Panc1 (cell line): Measurements from ENCODE around the gene INO80. TPM values are rescaled to one million over a fixed set of nuclear protein-coding genes. Genes with fewer than 3 reads are reported as not detected.

Experiments
- ATAC-seq: fragments of 200-7000 bp; cut with Tn5 transposase; 2 replicates; pipeline ENCODE4 v1.9.1; 2020; ENCODE audit warnings: mild to moderate bottlenecking, moderate library complexity
- BruUV-seq: library from RNA; stranded (reverse); fragments of 400-500 nt; replicated peaks from 2 replicates; lab custom pipeline; 2021; lab: Mats Ljungman, UMichigan
- CTCF ChIA-PET: fragments of 300-600 bp; sonication (Branson Sonifier 250); formaldehyde crosslinking; loops from one replicate; lab custom pipeline; 2022; ENCODE audit warnings: antibody characterized with exemption; lab: Charles Lee
- POLR2A ChIA-PET: fragments of 300-600 bp; sonication (Branson Sonifier 250); formaldehyde crosslinking; loops from one replicate; lab custom pipeline; 2022; ENCODE audit warnings: antibody characterized with exemption; lab: Charles Lee
- DNase-seq: peaks from one replicate; pipeline ENCODE4 v3.0.0-alpha.2; 2010; ENCODE audit warnings: low read depth, low spot score
- H3K27ac ChIP-seq: 2 replicates; pipeline ENCODE4 v1.5.1; 2011; ENCODE audit warnings: mild to moderate bottlenecking, low read length, inconsistent platforms
- H3K27me3 ChIP-seq: fragments of 200-500 bp; sonication (Bioruptor generic); 2 replicates; pipeline ENCODE4 v1.6.0; 2014; ENCODE audit warnings: low read length, inconsistent platforms; ENCODE audit not compliant: control insufficient read depth, insufficient read depth
- H3K36me3 ChIP-seq: fragments of 200-500 bp; sonication (Bioruptor generic); 2 replicates; pipeline ENCODE4 v1.5.1; 2014; ENCODE audit warnings: inconsistent platforms, mild to moderate bottlenecking, low read length, moderate library complexity; ENCODE audit not compliant: control insufficient read depth, insufficient read depth
- H3K4me1 ChIP-seq: 2 replicates; pipeline ENCODE4 v1.5.1; 2011; ENCODE audit warnings: inconsistent platforms, mild to moderate bottlenecking, low read length, moderate library complexity; ENCODE audit not compliant: control insufficient read depth, insufficient read depth
- H3K4me3 ChIP-seq, 2 experiments: 2 replicates each; pipeline ENCODE4 v1.5.1; 2011 to 2012; ENCODE audit warnings: low read depth in 2 of 2, low read length in 2 of 2, mild to moderate bottlenecking in 2 of 2, inconsistent platforms in 1 of 2, moderate library complexity in 1 of 2
- H3K9me3 ChIP-seq: fragments of 200-500 bp; sonication (Bioruptor generic); 2 replicates; pipeline ENCODE4 v1.5.1; 2014; ENCODE audit warnings: low read depth, mild to moderate bottlenecking, inconsistent platforms, low read length, moderate library complexity; ENCODE audit not compliant: control insufficient read depth, insufficient read depth
- POLR2AphosphoS5 ChIP-seq: IDR thresholded peaks from 2 replicates; pipeline ENCODE4 v1.6.1; 2012; ENCODE audit warnings: mild to moderate bottlenecking, low read depth, low read length, moderate library complexity
- SIN3A ChIP-seq: IDR thresholded peaks from 2 replicates; pipeline ENCODE4 v1.6.1; 2012; ENCODE audit warnings: low read depth, mild to moderate bottlenecking, low read length, moderate library complexity, borderline replicate concordance; ENCODE audit not compliant: insufficient read depth
- TCF7L2 ChIP-seq: IDR thresholded peaks from 2 replicates; pipeline ENCODE4 v1.6.1; 2011; ENCODE audit warnings: mild to moderate bottlenecking, low read depth, low read length, inconsistent platforms
- in situ Hi-C: cut with HindIII; loops from 2 replicates; pipeline ENCODE4 v1.10.0; 2016; ENCODE audit warnings: low sequenced_read_pairs, low pct_unique_long_range_greater_than_20kb
- intact Hi-C: fragments of 100-400 bp; cut with micrococcal nuclease; formaldehyde crosslinking; loops from one replicate; pipeline ENCODE4 v1.10.0; 2022; ENCODE audit not compliant: unreplicated experiment
- total RNA-seq: library from RNA; stranded (reverse); gene quantifications from one replicate; pipeline ENCODE4 v1.2.1, GENCODE V29; 2021; ENCODE audit not compliant: unreplicated experiment
- TF ChIP-seq, protein P1 (sequence below): fragments of 450-650 bp; IDR thresholded peaks from 2 replicates; pipeline ENCODE4 v1.5.1; 2017; ENCODE audit warnings: mild to moderate bottlenecking
- TF ChIP-seq, protein P2 (sequence below), 2 experiments: IDR thresholded peaks; 2 replicates each; pipeline ENCODE4 v1.6.1; 2011 to 2012; ENCODE audit warnings: low read depth in 2 of 2, control low read depth in 1 of 2, low read length in 1 of 2, mild to moderate bottlenecking in 1 of 2, moderate library complexity in 1 of 2; ENCODE audit not compliant: insufficient read depth in 1 of 2

The INO80 gene
- total RNA-seq, 1 experiment from 2014 or later = 26.2 TPM

DNA sequence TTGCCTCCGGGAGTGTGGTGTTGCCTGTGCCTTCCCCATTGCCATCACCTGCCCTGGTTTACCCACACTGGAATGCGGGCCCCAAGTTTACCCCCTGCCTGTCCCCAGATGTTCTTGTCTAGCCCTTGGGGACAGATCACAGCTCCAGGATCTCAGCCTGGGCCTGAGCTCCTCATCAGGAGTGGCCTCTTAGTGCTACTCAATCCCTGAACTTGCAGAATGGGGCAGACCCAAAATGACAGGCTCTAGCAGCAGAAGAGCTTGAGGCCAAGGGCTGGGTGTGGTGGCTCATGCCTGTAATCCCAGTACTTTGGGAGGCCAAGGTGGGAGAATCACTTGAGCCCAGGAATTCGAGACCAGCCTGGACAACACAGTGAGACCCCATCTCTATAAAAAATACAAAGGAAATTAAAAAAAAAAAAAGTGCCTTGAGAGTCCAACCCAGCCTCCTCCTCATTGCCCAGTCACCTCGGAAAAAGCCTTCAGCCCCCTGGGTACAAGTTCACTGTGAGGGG, 159.0 kb downstream of the INO80 start:
- ATAC-seq (no peak), DNase-seq (no peak)
- H3K4me3 ChIP-seq = 0 out of 4 replicates have a peak overlapping the region, but pooled peaks of 1 of the 2 experiments have one; percentile 11
- CTCF ChIA-PET = interaction anchor here (0.7 kb wide), 1 partner anchor 15 kb away, joined by 3 read pairs; no protein-coding TSS in a partner anchor
- H3K36me3 ChIP-seq = peaks cover 2% of the 10 kb centered on the region; the same call in 1 of the 2 replicates
- BruUV-seq = no TSS peak
- H3K9me3 ChIP-seq = no peaks in the 10 kb centered on the region
- intact Hi-C loops = no loop called here
- peaks cover 10% of the 10 kb centered on the region for H3K4me1 ChIP-seq
- no peak overlapping the region for H3K27ac ChIP-seq
- TF ChIP-seq TCF7L2 (no peak), SIN3A (no peak), POLR2AphosphoS5 (no peak)
- TF ChIP-seq, protein P1, sequence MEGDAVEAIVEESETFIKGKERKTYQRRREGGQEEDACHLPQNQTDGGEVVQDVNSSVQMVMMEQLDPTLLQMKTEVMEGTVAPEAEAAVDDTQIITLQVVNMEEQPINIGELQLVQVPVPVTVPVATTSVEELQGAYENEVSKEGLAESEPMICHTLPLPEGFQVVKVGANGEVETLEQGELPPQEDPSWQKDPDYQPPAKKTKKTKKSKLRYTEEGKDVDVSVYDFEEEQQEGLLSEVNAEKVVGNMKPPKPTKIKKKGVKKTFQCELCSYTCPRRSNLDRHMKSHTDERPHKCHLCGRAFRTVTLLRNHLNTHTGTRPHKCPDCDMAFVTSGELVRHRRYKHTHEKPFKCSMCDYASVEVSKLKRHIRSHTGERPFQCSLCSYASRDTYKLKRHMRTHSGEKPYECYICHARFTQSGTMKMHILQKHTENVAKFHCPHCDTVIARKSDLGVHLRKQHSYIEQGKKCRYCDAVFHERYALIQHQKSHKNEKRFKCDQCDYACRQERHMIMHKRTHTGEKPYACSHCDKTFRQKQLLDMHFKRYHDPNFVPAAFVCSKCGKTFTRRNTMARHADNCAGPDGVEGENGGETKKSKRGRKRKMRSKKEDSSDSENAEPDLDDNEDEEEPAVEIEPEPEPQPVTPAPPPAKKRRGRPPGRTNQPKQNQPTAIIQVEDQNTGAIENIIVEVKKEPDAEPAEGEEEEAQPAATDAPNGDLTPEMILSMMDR = no peak
- TF ChIP-seq, protein P2, sequence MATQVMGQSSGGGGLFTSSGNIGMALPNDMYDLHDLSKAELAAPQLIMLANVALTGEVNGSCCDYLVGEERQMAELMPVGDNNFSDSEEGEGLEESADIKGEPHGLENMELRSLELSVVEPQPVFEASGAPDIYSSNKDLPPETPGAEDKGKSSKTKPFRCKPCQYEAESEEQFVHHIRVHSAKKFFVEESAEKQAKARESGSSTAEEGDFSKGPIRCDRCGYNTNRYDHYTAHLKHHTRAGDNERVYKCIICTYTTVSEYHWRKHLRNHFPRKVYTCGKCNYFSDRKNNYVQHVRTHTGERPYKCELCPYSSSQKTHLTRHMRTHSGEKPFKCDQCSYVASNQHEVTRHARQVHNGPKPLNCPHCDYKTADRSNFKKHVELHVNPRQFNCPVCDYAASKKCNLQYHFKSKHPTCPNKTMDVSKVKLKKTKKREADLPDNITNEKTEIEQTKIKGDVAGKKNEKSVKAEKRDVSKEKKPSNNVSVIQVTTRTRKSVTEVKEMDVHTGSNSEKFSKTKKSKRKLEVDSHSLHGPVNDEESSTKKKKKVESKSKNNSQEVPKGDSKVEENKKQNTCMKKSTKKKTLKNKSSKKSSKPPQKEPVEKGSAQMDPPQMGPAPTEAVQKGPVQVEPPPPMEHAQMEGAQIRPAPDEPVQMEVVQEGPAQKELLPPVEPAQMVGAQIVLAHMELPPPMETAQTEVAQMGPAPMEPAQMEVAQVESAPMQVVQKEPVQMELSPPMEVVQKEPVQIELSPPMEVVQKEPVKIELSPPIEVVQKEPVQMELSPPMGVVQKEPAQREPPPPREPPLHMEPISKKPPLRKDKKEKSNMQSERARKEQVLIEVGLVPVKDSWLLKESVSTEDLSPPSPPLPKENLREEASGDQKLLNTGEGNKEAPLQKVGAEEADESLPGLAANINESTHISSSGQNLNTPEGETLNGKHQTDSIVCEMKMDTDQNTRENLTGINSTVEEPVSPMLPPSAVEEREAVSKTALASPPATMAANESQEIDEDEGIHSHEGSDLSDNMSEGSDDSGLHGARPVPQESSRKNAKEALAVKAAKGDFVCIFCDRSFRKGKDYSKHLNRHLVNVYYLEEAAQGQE (IDR thresholded peaks at IDR 0.05; ENCODE audit: insufficient read depth in 1 of 2, low read depth in 2 of 2, low read length in 1 of 2) = no peak
- no peaks in the 10 kb centered on the region for H3K27me3 ChIP-seq
- POLR2A ChIA-PET = interaction anchor here (0.7 kb wide), 1 partner anchor 23 kb away, joined by 3 read pairs; no protein-coding TSS in a partner anchor
- in situ Hi-C loops = no loop called here

DNA sequence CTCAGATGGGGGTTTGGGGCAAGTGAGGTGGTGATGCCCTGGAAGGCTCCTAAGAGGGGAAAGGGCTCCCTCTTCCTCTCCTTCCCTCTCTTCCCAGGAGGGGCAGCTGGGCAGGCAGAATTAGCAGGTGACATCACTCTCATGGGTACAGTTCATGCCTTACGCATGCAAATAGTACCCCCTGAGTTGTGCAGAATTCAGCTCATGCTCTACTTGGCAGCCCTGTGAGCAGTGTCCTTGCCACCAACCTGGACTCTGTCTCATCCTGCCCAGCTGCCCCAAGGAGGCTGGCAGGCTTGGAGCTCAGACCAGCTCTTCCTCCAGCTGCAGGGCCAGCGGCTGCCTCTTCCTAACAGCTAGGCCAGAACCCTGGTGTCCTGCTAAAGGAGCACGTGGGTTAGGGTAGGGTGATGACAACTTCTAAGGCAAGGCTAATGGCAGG, 159.5 kb downstream of the INO80 start:
- POLR2A ChIA-PET = interaction anchor here (0.7 kb wide), 1 partner anchor 23 kb away, joined by 3 read pairs; no protein-coding TSS in a partner anchor

More for the DNA sequence above, 159.5 kb downstream of the INO80 start:
- H3K4me3 ChIP-seq = peak overlapping the region in 1 of 2 experiments; percentile 11; a peak in 2 of 4 replicates
- DNase-seq (no peak), ATAC-seq (no peak)
- no TSS peak for BruUV-seq
- no peak overlapping the region; the same call in 1 of the 2 replicates for H3K27ac ChIP-seq
- in situ Hi-C loops = no loop called here
- H3K27me3 ChIP-seq = no peaks in the 10 kb centered on the region
- intact Hi-C loops = no loop called here
- H3K36me3 ChIP-seq = peaks cover 2% of the 10 kb centered on the region; the same call in 1 of the 2 replicates
- CTCF ChIA-PET = no interaction called here
- no peak for TF ChIP-seq TCF7L2
- TF ChIP-seq, protein P1 = no peak
- no peak for TF ChIP-seq SIN3A
- TF ChIP-seq POLR2AphosphoS5 = no peak
- TF ChIP-seq, protein P2 (IDR thresholded peaks at IDR 0.05; ENCODE audit: insufficient read depth in 1 of 2, low read depth in 2 of 2, low read length in 1 of 2) = no peak
- H3K9me3 ChIP-seq = no peaks in the 10 kb centered on the region
- H3K4me1 ChIP-seq = peaks cover 12% of the 10 kb centered on the region
